HPDE6-E6E7 (cell line): ENCODE measurements around the gene TMEM135.
"Not testable (repeated sequence)": the region's sequence is repeated elsewhere in the genome, so short reads cannot be mapped to it uniquely, and the experiment has no call there.

Experiments used
- DNase-seq: peaks from one replicate; pipeline ENCODE4 v3.0.0; 2011; ENCODE audit warnings: missing footprints; ENCODE audit errors: extremely low spot score

TMEM135 gene

DNA sequence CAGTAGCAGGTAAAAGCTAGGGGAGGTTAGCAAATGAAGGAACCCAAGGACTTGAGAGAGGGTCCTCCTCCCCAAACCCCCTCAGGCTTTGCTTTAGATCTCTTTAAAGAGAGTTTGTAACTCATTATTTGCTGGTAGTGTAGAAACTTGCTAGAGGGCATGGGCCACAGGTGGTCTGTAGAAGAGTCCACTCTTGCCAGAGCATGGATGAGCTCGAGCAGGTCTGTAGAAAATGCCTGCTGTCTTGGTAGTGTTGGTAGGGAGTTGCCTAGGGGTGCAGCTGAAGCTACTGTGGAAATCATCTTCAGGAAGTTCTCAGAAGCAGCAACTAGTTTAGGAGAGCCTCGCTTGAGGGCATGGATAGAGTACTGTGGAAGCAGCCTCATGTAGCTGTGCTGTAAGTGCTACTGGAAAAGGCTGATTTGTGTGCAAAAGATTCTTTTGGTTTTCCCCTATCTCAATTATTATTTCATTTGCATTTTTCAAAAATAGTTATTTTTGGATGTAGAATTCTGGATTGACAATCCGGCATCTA lies 104.3 kb downstream of the TMEM135 start:
- no peak for DNase-seq

DNA sequence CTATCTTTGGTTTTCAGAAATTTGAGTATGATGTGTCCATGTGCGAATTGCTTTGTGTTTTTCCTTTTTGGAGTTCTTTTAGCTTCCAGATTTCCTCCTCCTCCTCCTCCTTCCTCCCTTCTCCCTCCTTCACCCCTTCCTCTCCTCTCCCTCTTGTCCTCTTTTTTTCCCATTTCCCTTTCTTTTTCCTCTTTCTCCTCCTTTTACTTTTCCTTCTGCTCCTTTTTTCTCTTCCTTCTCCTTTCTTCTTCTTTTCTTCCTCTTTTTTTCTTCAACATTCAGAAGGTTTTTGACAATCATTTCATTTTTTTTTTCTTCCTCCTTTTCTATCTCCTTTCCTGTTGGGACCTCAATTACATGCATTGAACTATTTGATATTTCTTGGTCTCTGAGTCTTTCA lies 104.9 kb downstream of the TMEM135 start:
- DNase-seq = no peak

DNA sequence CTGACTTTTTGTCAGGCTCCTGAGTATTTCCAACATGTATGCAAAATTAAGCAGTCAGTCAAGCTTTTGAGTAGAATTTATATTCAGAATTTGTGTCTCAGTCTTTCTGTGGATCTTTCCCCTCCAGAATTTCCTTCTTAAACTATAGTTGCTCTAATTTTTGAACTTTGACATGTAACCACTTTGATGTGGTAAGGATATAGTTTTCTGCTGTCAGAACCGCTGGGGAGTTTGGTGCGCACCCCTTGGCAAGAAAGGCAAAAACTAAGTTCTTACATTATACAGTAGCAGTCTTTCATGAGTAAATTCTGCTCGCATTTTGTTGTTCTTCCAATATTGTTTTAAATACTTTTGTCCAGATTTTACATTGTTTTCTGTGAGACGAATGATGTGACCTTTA lies 105.9 kb downstream of the TMEM135 start:
- DNase-seq = no peak

- no peak for DNase-seq
Observed at GRCh38 chr11:87144252-87144651, 106.5 kb downstream of the TMEM135 start.

DNA sequence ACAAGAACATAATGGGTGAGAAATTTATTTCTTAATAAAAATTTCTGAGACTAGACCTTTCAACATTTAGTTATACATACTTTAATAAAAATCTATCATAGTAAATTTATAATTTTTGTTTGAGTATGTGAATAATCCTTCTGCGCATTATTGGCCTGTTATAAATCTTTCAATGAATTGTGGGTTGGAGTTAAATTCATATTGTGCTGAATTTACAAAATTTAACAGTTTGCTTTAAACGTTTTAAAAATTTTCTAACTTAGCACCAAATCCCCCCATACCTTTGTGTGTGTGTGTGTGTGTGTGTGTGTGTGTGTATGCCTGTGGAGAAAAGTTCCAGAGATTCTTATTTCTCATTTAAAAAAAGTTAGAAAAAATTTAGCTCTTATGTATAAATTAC lies 111.0 kb downstream of the TMEM135 start:
- DNase-seq = no peak

DNA sequence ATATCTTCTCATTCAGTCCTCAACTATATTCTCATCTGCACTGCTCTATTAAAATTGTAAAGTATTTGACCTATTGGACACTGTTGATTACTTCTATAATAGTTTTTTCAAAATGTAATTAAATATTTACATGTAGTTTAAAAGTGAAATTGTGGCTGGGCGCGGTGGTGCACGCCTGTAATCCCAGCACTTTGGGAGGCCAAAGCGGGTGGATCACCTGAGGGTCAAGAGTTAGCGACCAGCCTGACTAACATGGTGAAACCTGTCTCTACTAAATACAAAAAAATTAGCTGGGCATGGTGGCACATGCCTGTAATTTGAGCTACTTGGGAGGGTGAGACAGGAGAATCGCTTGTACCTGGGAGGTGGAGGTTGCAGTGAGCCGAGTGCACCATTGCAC lies 112.0 kb downstream of the TMEM135 start:
- not testable (repeated sequence) for DNase-seq

DNA sequence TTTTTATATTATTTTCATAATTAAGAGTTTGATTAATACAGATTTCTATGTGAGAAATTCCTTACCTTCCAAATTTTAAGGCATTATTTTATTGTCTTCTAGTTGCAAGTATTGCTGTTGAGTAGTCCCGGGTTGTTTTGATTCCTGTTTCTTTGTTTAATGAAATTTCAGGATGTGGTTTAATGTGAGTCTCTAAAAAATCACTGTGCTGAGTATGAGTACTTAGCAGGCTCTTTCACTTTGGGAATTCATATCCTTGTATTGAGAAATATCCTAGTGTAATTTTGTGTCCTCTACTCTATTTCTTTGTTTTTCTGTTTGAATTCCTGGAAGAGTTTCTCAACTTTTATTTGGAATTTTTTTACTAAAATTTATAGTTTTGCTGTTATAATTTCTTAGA lies 113.2 kb downstream of the TMEM135 start:
- DNase-seq = no peak

DNA sequence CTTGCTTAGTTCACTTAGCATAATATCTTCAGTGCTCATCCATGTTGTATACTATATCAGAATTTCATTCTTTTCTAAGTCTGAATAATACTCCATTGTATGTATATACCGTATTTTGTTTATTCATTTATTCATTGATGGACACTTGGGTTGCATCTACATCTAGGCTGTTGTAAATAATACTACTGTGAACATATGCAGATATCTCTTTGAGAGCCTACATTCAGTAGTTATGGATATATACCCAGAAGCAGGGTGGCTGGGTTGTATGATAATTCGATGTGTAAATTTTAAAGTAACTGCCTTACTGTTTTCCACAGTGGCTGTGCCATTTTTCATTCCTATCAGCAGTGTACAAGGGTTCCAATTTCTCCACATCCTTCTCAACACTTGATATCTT lies 116.5 kb downstream of the TMEM135 start:
- no peak for DNase-seq

- no peak for DNase-seq
Observed at GRCh38 chr11:87156970-87157369, 119.2 kb downstream of the TMEM135 start.

GRCh38 chr11:87169076-87169475 lies 131.3 kb downstream of the TMEM135 start:
- not testable (repeated sequence) for DNase-seq

- DNase-seq = peak; percentile 6
Observed at GRCh38 chr11:87173185-87174039, 135.7 kb downstream of the TMEM135 start.

DNA sequence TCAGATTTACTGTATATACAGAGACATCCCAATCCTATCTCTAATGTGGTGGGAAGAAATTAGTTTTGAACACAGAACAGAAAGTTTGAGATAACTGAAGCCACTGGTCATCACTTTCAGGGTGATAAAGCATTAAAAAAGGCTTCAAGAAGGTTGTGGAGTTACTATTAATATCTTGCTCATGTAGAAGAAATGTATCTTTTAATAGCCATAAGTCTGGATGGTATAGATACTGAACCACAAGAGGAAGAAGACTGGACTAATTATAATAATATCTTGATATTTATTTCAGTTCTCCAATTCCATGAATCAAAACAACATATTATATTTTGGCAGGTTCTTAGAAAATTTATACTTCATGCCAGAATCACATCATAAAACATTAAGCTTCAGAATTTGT lies 137.1 kb downstream of the TMEM135 start:
- no peak for DNase-seq

GRCh38 chr11:87176044-87176443 lies 138.3 kb downstream of the TMEM135 start:
- no peak for DNase-seq

GRCh38 chr11:87179621-87180020 lies 141.9 kb downstream of the TMEM135 start:
- no peak for DNase-seq

- no peak for DNase-seq
Observed at GRCh38 chr11:87180742-87181141, 143.0 kb downstream of the TMEM135 start.

DNA sequence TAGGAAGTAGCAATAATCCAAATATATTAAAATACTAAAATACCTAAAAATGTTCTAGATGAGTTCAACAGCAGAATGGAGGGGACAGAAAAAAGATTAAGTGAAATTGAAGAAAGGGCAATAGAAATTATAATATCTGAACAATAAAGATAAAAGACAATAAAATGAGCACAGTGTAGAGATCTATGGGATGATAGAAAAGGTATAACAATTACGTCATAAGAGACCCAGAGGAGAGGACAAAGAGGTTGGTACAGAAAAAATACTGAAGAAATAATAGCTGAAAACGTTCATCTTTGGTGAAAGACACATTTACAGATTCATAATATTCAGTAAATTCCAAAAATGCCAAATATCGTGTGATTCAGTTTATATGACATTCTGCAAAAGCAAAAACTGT lies 143.4 kb downstream of the TMEM135 start:
- no peak for DNase-seq

GRCh38 chr11:87185228-87185627 lies 147.5 kb downstream of the TMEM135 start:
- no peak for DNase-seq

DNA sequence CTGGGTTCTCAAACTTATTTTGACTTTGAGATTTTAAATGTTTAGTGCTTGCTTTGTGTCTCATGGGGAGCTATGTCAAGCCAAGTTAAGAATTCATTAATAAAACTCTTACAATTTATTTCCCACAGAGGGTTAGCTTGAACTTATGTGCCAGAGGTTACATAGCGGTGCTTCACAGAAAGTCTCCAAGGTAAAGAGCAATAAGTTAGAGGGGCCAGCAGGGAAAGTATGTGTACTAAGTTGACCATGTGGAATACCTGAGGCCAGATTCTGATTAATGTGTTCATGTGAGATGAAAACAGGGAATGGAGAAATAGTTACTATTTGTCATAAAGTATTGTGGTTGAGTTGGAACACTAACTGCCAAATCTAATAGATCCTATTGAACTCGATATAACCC lies 149.3 kb downstream of the TMEM135 start:
- DNase-seq = no peak

GRCh38 chr11:87187930-87188329 lies 150.2 kb downstream of the TMEM135 start:
- DNase-seq = no peak

DNA sequence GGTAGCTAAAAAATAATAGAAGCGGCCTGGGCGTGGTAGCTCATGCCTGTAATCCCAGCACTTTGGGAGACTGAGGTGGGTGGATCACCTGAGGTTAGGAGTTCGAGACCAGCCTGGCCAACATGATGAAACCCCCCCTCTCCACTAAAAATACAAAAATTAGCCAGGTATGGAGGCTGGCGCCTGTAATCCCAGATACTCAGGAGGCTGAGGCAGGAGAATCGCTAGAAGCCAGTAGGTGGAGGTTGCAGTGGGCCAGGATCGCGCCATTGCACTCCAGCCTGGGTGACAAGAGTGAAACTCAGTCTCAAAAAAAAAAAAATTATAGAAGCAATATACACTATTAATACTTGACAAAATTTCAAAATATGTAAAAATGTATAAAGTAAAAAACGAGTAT lies 150.7 kb downstream of the TMEM135 start:
- not testable (repeated sequence) for DNase-seq

GRCh38 chr11:87188921-87189320 lies 151.2 kb downstream of the TMEM135 start:
- not testable (repeated sequence) for DNase-seq

GRCh38 chr11:87190071-87190470 lies 152.3 kb downstream of the TMEM135 start:
- DNase-seq = no peak

DNA sequence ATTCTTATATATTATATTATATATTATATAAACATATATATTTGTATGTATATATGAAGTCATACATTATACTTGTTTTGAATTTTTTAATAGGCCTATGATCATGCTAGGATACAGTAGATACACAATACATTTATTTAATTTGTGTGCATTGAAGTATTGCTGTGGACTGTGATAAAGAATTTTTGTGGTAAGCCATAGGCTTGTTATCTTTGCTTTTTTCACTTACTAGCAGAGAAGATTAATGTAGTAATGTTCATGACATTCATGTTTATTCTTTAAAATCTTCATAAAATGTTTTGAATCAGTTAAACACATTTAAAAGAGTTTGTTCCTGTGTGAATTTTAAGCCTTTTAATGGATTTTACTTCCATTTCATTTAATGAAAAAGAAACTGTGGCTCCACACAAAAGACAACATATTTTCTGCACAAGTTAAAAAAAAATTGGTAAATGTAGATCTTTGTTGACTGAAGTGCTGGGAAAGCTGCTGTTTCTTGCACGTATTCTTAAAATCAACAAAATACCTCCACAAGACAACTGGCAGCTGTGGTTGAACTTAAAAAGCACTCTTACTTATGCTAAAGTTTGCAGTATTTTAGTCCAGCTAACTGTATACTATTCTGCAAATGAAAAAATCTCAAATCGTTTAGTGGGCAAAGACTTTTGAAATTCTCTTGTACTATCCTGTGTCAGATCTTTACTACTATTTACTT lies 156.2 kb downstream of the TMEM135 start:
- DNase-seq = no peak
